MM.1S (cell line): ENCODE results near the gene PLIN3.
"Not testable (repeated sequence)": the region's sequence is repeated elsewhere in the genome, so short reads cannot be mapped to it uniquely, and the experiment has no call there.

Experiments
- DNase-seq: peaks from one replicate; pipeline ENCODE4 v3.0.0-alpha.2; 2015
- H2AFZ ChIP-seq: fragments of 300-600 bp; sonication (generic); 2 replicates; pipeline ENCODE4 v1.6.0; 2016; ENCODE audit warnings: antibody characterized with exemption, low read length
- H3F3A ChIP-seq: fragments of 300-600 bp; sonication (generic); 2 replicates; pipeline ENCODE4 v1.6.1; 2016; ENCODE audit warnings: mild to moderate bottlenecking, antibody characterized with exemption, low read length, moderate library complexity, mixed read lengths; ENCODE audit not compliant: insufficient read depth
- H3K27ac ChIP-seq: fragments of 300-600 bp; sonication (generic); 2 replicates; pipeline ENCODE4 v1.5.1; 2016; ENCODE audit warnings: mild to moderate bottlenecking, low read length
- H3K27me3 ChIP-seq: fragments of 300-600 bp; sonication (generic); replicated peaks from 2 replicates; pipeline ENCODE4 v1.6.0; 2016; ENCODE audit warnings: low read length; ENCODE audit not compliant: insufficient read depth
- H3K36me3 ChIP-seq: fragments of 300-600 bp; sonication (generic); replicated peaks from 2 replicates; pipeline ENCODE4 v1.6.1; 2016; ENCODE audit warnings: mild to moderate bottlenecking, low read length, mixed read lengths; ENCODE audit not compliant: insufficient read depth
- H3K4me1 ChIP-seq: fragments of 300-600 bp; sonication (generic); 2 replicates; pipeline ENCODE4 v1.6.1; 2016; ENCODE audit warnings: low read length, mixed read lengths
- H3K4me2 ChIP-seq: fragments of 300-600 bp; sonication (generic); 2 replicates; pipeline ENCODE4 v1.6.0; 2016; ENCODE audit warnings: low read depth, low read length
- H3K4me3 ChIP-seq: fragments of 300-600 bp; sonication (generic); 2 replicates; pipeline ENCODE4 v1.5.1; 2016; ENCODE audit warnings: low read length, mixed read lengths
- H3K79me2 ChIP-seq: fragments of 300-600 bp; sonication (generic); 2 replicates; pipeline ENCODE4 v1.6.1; 2016; ENCODE audit warnings: mixed run types, low read length, mixed read lengths
- H3K9ac ChIP-seq: fragments of 300-600 bp; sonication (generic); 2 replicates; pipeline ENCODE4 v1.6.1; 2016; ENCODE audit warnings: low read length, mixed read lengths
- H3K9me2 ChIP-seq: fragments of 300-600 bp; sonication (generic); replicated peaks from 2 replicates; pipeline ENCODE4 v1.6.1; 2016; ENCODE audit warnings: mild to moderate bottlenecking, low read length, mixed read lengths; ENCODE audit not compliant: insufficient read depth
- H3K9me3 ChIP-seq: fragments of 300-600 bp; sonication (generic); replicated peaks from 2 replicates; pipeline ENCODE4 v1.6.1; 2016; ENCODE audit warnings: mild to moderate bottlenecking, low read length, mixed read lengths; ENCODE audit not compliant: insufficient read depth
- H4K20me1 ChIP-seq: fragments of 300-600 bp; sonication (generic); 2 replicates; pipeline ENCODE4 v1.6.1; 2016; ENCODE audit warnings: mild to moderate bottlenecking, low read length, moderate library complexity, mixed read lengths; ENCODE audit not compliant: insufficient read depth
- CTCF ChIP-seq: fragments of 300-600 bp; sonication (generic); IDR thresholded peaks from 2 replicates; pipeline ENCODE4 v1.5.1; 2016; ENCODE audit warnings: antibody characterized with exemption, low read length, mixed read lengths
- EZH2 ChIP-seq: fragments of 300-600 bp; sonication (generic); optimal IDR thresholded peaks from 2 replicates; pipeline ENCODE3; 2017; ENCODE audit warnings: low read depth, mild to moderate bottlenecking, antibody characterized with exemption, low read length, mixed read lengths
- EZH2phosphoT487 ChIP-seq: fragments of 300-600 bp; sonication (generic); IDR thresholded peaks from 2 replicates; pipeline ENCODE4 v1.6.1; 2018; ENCODE audit warnings: antibody characterized with exemption, low read length

Gene PLIN3

GRCh38 chr19:4823577-4823976 is 43.9 kb downstream of the PLIN3 start:
- Histone ChIP-seq H3K9me3 (no peaks in the 10 kb centered on the region), H3F3A (no peaks in the 10 kb centered on the region), H3K27me3 (no peaks in the 10 kb centered on the region), H4K20me1 (no peaks in the 10 kb centered on the region), H3K4me3 (no peak overlapping the region), H3K27ac (no peak overlapping the region), H3K9me2 (no peaks in the 10 kb centered on the region), H3K4me2 (no peak overlapping the region), H3K36me3 (no peaks in the 10 kb centered on the region), H2AFZ (no peak overlapping the region), H3K4me1 (no peaks in the 10 kb centered on the region), H3K9ac (no peak overlapping the region), H3K79me2 (peaks cover 52% of the 10 kb centered on the region)
- no peak for TF ChIP-seq EZH2
- no peak for TF ChIP-seq CTCF
- TF ChIP-seq EZH2phosphoT487: no peak
- DNase-seq: no peak

- H3K4me3 ChIP-seq, H3K27me3 ChIP-seq, H3F3A ChIP-seq, H3K4me2 ChIP-seq, H3K4me1 ChIP-seq, DNase-seq, H3K9me3 ChIP-seq, H4K20me1 ChIP-seq, H3K27ac ChIP-seq, H2AFZ ChIP-seq, H3K9ac ChIP-seq, H3K9me2 ChIP-seq, H3K36me3 ChIP-seq: not testable (repeated sequence)
- peaks cover 44% of the 10 kb centered on the region for H3K79me2 ChIP-seq
Measured at GRCh38 chr19:4822354-4822753, 45.1 kb downstream of the PLIN3 start.

DNA sequence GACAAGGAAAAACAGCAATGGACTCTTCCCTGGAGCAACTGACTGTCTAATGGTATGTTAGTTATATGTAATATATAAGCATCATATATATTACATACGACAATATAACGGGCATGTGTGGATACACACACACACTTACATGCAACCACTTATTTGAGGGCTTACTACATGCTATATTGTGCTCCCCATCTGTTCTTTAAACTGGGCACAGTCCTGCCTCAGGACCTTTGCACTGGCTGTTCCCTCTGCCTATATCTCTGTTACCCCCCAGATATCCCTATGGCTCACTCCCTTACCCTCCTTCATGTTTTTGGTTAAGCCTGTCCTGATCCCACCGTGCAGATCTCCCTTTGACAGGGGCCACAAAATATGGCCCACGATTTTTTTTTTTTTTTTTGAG is 46.2 kb downstream of the PLIN3 start:
- Histone ChIP-seq H3K9ac (no peak overlapping the region), H3K27ac (no peak overlapping the region), H3K79me2 (peaks cover 39% of the 10 kb centered on the region), H3K4me3 (no peak overlapping the region), H3K27me3 (no peaks in the 10 kb centered on the region), H3K4me1 (no peaks in the 10 kb centered on the region), H3F3A (no peaks in the 10 kb centered on the region), H3K4me2 (no peak overlapping the region), H2AFZ (no peak overlapping the region), H3K9me3 (no peaks in the 10 kb centered on the region), H3K36me3 (peaks cover 8% of the 10 kb centered on the region; the same call in 1 of the 2 replicates), H3K9me2 (no peaks in the 10 kb centered on the region), H4K20me1 (no peaks in the 10 kb centered on the region)
- no peak for DNase-seq
- TF ChIP-seq EZH2 (no peak), CTCF (no peak), EZH2phosphoT487 (no peak)

DNA sequence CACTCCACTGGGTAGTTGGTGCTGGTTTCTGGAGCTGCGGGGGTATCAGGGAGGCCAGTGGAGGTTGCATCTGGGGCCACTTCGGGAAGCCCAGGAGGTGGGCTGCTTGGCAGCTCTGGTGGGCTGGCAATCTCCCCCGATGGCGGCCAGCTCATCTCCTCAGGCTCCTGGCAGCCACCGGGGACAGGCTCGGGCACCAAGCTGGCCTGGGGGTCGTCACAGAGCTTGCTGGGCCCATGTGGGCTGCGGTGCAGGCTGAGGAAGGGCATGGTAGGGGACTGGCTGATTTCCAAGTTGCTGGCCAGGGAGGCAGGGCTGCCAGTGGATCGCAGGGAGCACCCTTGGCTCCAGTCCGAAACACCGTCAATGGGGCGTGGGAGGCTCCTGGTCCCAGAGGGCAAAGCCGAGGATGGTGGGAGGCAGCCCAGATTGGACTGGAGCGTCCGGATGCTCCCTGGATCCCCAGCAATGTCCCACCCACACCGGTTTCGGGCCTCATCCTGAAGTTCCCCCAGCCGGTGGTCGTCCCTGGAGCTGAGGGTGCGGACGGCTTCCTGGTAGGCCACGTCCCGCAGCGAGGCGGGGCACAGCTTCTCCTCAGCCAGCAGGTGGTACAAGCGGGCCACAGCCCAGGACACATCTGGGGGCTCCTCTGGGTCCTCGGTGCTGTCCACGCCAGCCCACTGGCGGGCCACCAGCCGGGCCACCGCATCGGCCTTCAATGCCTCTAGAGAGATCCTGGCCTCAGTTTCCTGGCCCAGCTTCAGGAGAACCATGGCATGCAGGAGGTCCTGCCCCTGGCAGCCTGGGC is 49.8 kb downstream of the PLIN3 start:
- H3K79me2 ChIP-seq: peaks cover 16% of the 10 kb centered on the region
- no peaks in the 10 kb centered on the region for H3K9me3 ChIP-seq
- H3K27me3 ChIP-seq: no peaks in the 10 kb centered on the region
- H3K36me3 ChIP-seq: peaks cover 8% of the 10 kb centered on the region; the same call in 1 of the 2 replicates
- TF ChIP-seq CTCF: no peak
- TF ChIP-seq EZH2phosphoT487: no peak
- no peak for TF ChIP-seq EZH2
- H3K27ac ChIP-seq: no peak overlapping the region
- H3K4me2 ChIP-seq: no peak overlapping the region
- peaks cover 12% of the 10 kb centered on the region for H3F3A ChIP-seq
- H2AFZ ChIP-seq: no peak overlapping the region
- H3K9ac ChIP-seq: no peak overlapping the region
- no peak for DNase-seq
- no peak overlapping the region for H3K4me3 ChIP-seq
- H3K4me1 ChIP-seq: peaks cover 10% of the 10 kb centered on the region
- H3K9me2 ChIP-seq: no peaks in the 10 kb centered on the region
- no peaks in the 10 kb centered on the region for H4K20me1 ChIP-seq
